Activated CD4-positive, alpha-beta T cell treated with anti-CD3 and anti-CD28 coated beads, Interleukin-10, Interleukin-2, amounts not matched to agents 100 ng/mL and 50 ng/mL, durations not matched to agents 16 hours and 8 hours (primary cell): ENCODE measurements around the gene ALG6.
"Not testable (repeated sequence)": the region's sequence is repeated elsewhere in the genome, so short reads cannot be mapped to it uniquely, and the experiment has no call there.

Source experiments
- DNase-seq: peaks from one replicate; pipeline ENCODE4 v3.0.0-alpha.2; 2020

The ALG6 gene

GRCh38 chr1:63418101-63418500 lies 50.7 kb downstream of the ALG6 start:
- no peak for DNase-seq

GRCh38 chr1:63420746-63421145 lies 53.3 kb downstream of the ALG6 start:
- not testable (repeated sequence) for DNase-seq

- DNase-seq: no peak
Observed at GRCh38 chr1:63423649-63424048, 56.2 kb downstream of the ALG6 start.

GRCh38 chr1:63428815-63429214 lies 61.4 kb downstream of the ALG6 start:
- DNase-seq: no peak

GRCh38 chr1:63429281-63429680 lies 61.9 kb downstream of the ALG6 start:
- no peak for DNase-seq

GRCh38 chr1:63435161-63435560 lies 67.7 kb downstream of the ALG6 start:
- no peak for DNase-seq

GRCh38 chr1:63442141-63442475 lies 74.7 kb downstream of the ALG6 start:
- DNase-seq: no peak

GRCh38 chr1:63448731-63449246 lies 81.4 kb downstream of the ALG6 start:
- DNase-seq: no peak

GRCh38 chr1:63450416-63450815 lies 83.0 kb downstream of the ALG6 start:
- DNase-seq: no peak

- DNase-seq: no peak
Observed at GRCh38 chr1:63453232-63453631, 85.8 kb downstream of the ALG6 start.

- DNase-seq: no peak
Observed at GRCh38 chr1:63454269-63454668, 86.8 kb downstream of the ALG6 start.

GRCh38 chr1:63458750-63459149 lies 91.3 kb downstream of the ALG6 start:
- DNase-seq: no peak

GRCh38 chr1:63461661-63462230 lies 94.3 kb downstream of the ALG6 start:
- DNase-seq: no peak

GRCh38 chr1:63463248-63463647 lies 95.8 kb downstream of the ALG6 start:
- DNase-seq: peak; percentile 26

- no peak for DNase-seq
Observed at GRCh38 chr1:63466181-63466580, 98.8 kb downstream of the ALG6 start.

GRCh38 chr1:63466759-63467158 lies 99.3 kb downstream of the ALG6 start:
- no peak for DNase-seq

GRCh38 chr1:63468683-63469082 lies 101.3 kb downstream of the ALG6 start:
- not testable (repeated sequence) for DNase-seq

GRCh38 chr1:63475761-63476160 lies 108.3 kb downstream of the ALG6 start:
- no peak for DNase-seq

- DNase-seq: no peak
Observed at GRCh38 chr1:63480057-63480456, 112.6 kb downstream of the ALG6 start.

- DNase-seq: no peak
Observed at GRCh38 chr1:63486629-63487028, 119.2 kb downstream of the ALG6 start.

GRCh38 chr1:63487336-63488065 lies 120.1 kb downstream of the ALG6 start:
- no peak for DNase-seq
